GM10847 (cell line): ENCODE results near the gene STIP1.

Experiments
- POLR2A ChIP-seq: IDR thresholded peaks from 2 replicates; pipeline ENCODE4 v1.6.1; 2011; ENCODE audit not compliant: insufficient read length; ENCODE audit errors: extremely low read depth

The STIP1 gene

GRCh38 chr11:64232967-64233315, 47.0 kb downstream of the STIP1 start:
- no peak for TF ChIP-seq POLR2A

- peak; percentile 21 for TF ChIP-seq POLR2A
Measured at GRCh38 chr11:64233913-64234586, 48.1 kb downstream of the STIP1 start, which contains the start of gene VEGFB. VEGFB (plus strand) TSS chr11:64234584; CDS start chr11:64234834, 250 bp downstream.

GRCh38 chr11:64234647-64235379, 48.8 kb downstream of the STIP1 start:
- no peak for TF ChIP-seq POLR2A

- TF ChIP-seq POLR2A: no peak
Measured at GRCh38 chr11:64235437-64236161, 49.6 kb downstream of the STIP1 start.

GRCh38 chr11:64237484-64237951, 51.5 kb downstream of the STIP1 start:
- no peak for TF ChIP-seq POLR2A

GRCh38 chr11:64238076-64238475, 52.1 kb downstream of the STIP1 start:
- TF ChIP-seq POLR2A: no peak

- no peak for TF ChIP-seq POLR2A
Measured at GRCh38 chr11:64238999-64239398, 53.0 kb downstream of the STIP1 start.

- TF ChIP-seq POLR2A: no peak
Measured at GRCh38 chr11:64239662-64240434, 53.9 kb downstream of the STIP1 start.

- peak; percentile 80 for TF ChIP-seq POLR2A
Measured at GRCh38 chr11:64240435-64241240, 54.7 kb downstream of the STIP1 start, which contains the start of gene FKBP2. FKBP2 (plus strand) TSS chr11:64241095; CDS start chr11:64242388, 1,293 bp downstream.

GRCh38 chr11:64241241-64241490, 55.2 kb downstream of the STIP1 start:
- TF ChIP-seq POLR2A: no peak

- TF ChIP-seq POLR2A: peak; percentile 79
Measured at GRCh38 chr11:64241491-64242374, 55.8 kb downstream of the STIP1 start.

GRCh38 chr11:64243236-64243854, 57.4 kb downstream of the STIP1 start:
- TF ChIP-seq POLR2A: no peak

- no peak for TF ChIP-seq POLR2A
Measured at GRCh38 chr11:64244107-64244506, 58.1 kb downstream of the STIP1 start.
